Heart right ventricle (tissue), 16 donors: Measurements from ENCODE around the gene DFFB. TPM values are rescaled to one million over a fixed set of nuclear protein-coding genes. Genes with fewer than 3 reads are reported as not detected.

Source experiments
- ATAC-seq, 8 donors: fragments of 200-7000 bp; cut with Tn5 transposase; one replicate each; pipeline ENCODE4 v1.9.1; 2020; ENCODE audit warnings: mild to moderate bottlenecking in 8 of 8, moderate library complexity in 8 of 8, moderate number of reproducible peaks in 1 of 8
- DNase-seq, 2 donors: peaks; one replicate each; pipeline ENCODE4 v3.0.0-alpha.2; 2020
- H3K27ac ChIP-seq, 10 donors: fragments of 200-600 bp; sonication (generic) in 2 of 10; one replicate each; pipeline versions ENCODE4 v1.5.0 to v1.8.0; 2020 to 2022; ENCODE audit warnings: mild to moderate bottlenecking in 3 of 10
- H3K27me3 ChIP-seq, 7 donors: fragments of 200-600 bp; one replicate each; pipeline ENCODE4 v1.8.0; 2021 to 2022; ENCODE audit warnings: mild to moderate bottlenecking in 2 of 7
- H3K36me3 ChIP-seq, 9 donors: fragments of 200-600 bp; sonication (generic) in 1 of 9; one replicate each; pipeline versions ENCODE4 v1.5.0 to v1.8.0; 2020 to 2022; ENCODE audit warnings: mild to moderate bottlenecking in 2 of 9
- H3K4me1 ChIP-seq, 9 donors: fragments of 200-600 bp; sonication (generic) in 1 of 9; one replicate each; pipeline versions ENCODE4 v1.5.0 to v1.8.0; 2020 to 2022; ENCODE audit warnings: mild to moderate bottlenecking in 4 of 9
- H3K4me3 ChIP-seq, 10 donors: fragments of 200-600 bp; sonication (generic) in 2 of 10; one replicate each; pipeline versions ENCODE4 v1.5.0 to v1.8.0; 2020 to 2022; ENCODE audit warnings: mild to moderate bottlenecking in 7 of 10, moderate library complexity in 2 of 10
- H3K9me3 ChIP-seq, 11 donors: fragments of 200-600 bp in 10 of 11; sonication (generic) in 2 of 11; one replicate each; pipeline versions ENCODE4 v1.5.0 to v1.8.0; 2013 to 2022; ENCODE audit warnings: mild to moderate bottlenecking in 2 of 11, control low read depth in 1 of 11, moderate library complexity in 1 of 11
- WGBS, 2 donors: extraction: QIAGEN DNeasy Blood & Tissue Kit; methylation state at CpG; one replicate each; pipeline ENCODE4 v1.1.7; 2013; ENCODE audit warnings: inconsistent platforms in 1 of 2; 5-methylcytosine and 5-hydroxymethylcytosine counted together
- intact Hi-C, 10 donors: fragments of 100-400 bp; cut with DNase I; formaldehyde crosslinking; loops; one replicate each; pipeline versions ENCODE4 v1.11.1 to v1.14.2; 2022
- polyA plus RNA-seq, 2 donors: library from polyadenylated mRNA; stranded (reverse); fragments of 200-250 nt; gene quantifications; one replicate each; pipeline ENCODE4 v1.2.3, GENCODE V29; 2013
- total RNA-seq, 10 donors: library from RNA; stranded (reverse); fragmentation: NEBNext Ultra II Directional in 3 of 10; extraction: Animal tissue kit (Norgen Biotek cat#: 25700) in 3 of 10; gene quantifications; one replicate each; pipeline versions ENCODE4 v1.2.1 to v1.2.4, GENCODE V29; 2021 to 2023
- TF ChIP-seq, protein P1 (sequence below), 9 donors: fragments of 200-600 bp; sonication (generic) in 2 of 9; IDR thresholded peaks; one replicate each; pipeline versions ENCODE4 v1.5.0 to v1.8.0; 2021 to 2022; ENCODE audit warnings: antibody characterized with exemption in 9 of 9, mild to moderate bottlenecking in 5 of 9, moderate library complexity in 1 of 9
- donor health status: Arrhythmogenic right ventricular cardiomyopathy.
- donor health status: ischemic (EF 13 %, LVEDD 7.1; RV severe dilation, severe dysfunction).
- donor health status: healthy with polysubstance abuse.
- donor health status: DM: no; HTN: yes; CAD: no.
- donor health status: DM: no; HTN: no; CAD: no.
- donor health status: ischemic (EF 25% LVEDD 6.9; RV normal size, moderate dysfunction).
- donor health status: ischemic (EF 25% LVEDD 5.7; RV mildly dilated, moderate dysfunction).
- donor health status: healthy.
- donor health status: DM: yes; HTN: yes; CAD: no.
- donor health status: Ischemic cardiomyopathy.
- donor health status: ischemic (EF 35%, LVEDD 5.7; RV mildly dilated, moderate dysfunction).
- donor health status: nonischemic (EF 11% LVEDD 7.7; RV severe dilation, severe dysfunction).
- donor health status: DM: yes; HTN: yes; CAD: no.
- donor health status: PGD.
- donor health status: ischemic (EF 29% LVEDD 5.4; RV normal size, mild dysfunction).
- donor health status: nonischemic (EF 23%, LVEDD 6.1; RV moderate dilation, normal function).

Gene DFFB
- total and polyA plus RNA-seq, 12 donors: 1.2 to 7.9 (median 2.3) TPM

DNA sequence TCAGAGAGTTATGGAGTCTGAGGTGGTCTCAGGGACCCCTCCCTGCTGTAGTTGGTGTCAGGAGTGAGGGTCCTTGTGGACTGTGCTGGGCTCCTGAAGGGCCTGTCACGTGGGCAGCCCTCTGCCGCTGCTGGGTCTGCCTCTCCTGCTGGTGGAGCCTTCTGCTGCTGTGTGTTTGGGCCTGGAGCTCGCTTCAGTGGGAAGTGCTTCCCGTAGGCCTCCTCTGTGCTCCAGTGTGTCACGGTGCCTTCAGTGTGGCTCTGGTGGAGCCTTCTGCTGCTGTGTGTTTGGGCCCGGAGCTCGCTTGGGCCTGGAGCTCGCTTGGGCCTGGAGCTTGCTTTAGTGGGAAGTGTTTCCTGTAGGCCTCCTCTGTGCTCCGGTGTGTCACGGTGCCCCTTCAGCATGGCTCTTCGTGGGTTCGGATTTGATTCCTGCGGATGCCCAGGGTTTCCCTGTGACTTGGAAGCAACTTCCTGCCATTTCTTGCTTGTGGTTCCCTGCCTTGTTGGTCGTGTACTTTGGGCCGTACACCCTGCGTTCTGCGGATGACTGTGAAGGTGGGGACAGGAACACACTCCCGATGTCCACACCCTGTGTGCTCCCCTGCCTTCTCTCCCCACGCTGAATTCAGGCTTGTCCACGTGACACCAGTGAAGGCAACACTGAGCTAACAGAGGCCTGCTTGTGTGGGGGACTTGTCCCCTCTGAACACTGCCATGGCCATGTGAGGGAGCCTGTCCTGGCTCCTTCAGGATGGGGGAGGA, 23.3 kb downstream of the DFFB start:
- intact Hi-C loops: no loop called here
- peak in 1 of 8 donors; percentile 43 for ATAC-seq
- Histone ChIP-seq H3K4me1 (no peaks in the 10 kb centered on the region), H3K27me3 (no peaks in the 10 kb centered on the region), H3K4me3 (no peak overlapping the region), H3K36me3 (peaks cover 0 to 75% (median 47%) of the 10 kb centered on the region in 9 donors), H3K27ac (no peak overlapping the region), H3K9me3 (peaks cover 0 to 17% (median 8%) of the 10 kb centered on the region in 11 donors)
- 92 to 94% methylated on average over 20 of the region's 20 CpGs for WGBS, 2 donors
- DNase-seq: no peak
- TF ChIP-seq, protein P1, sequence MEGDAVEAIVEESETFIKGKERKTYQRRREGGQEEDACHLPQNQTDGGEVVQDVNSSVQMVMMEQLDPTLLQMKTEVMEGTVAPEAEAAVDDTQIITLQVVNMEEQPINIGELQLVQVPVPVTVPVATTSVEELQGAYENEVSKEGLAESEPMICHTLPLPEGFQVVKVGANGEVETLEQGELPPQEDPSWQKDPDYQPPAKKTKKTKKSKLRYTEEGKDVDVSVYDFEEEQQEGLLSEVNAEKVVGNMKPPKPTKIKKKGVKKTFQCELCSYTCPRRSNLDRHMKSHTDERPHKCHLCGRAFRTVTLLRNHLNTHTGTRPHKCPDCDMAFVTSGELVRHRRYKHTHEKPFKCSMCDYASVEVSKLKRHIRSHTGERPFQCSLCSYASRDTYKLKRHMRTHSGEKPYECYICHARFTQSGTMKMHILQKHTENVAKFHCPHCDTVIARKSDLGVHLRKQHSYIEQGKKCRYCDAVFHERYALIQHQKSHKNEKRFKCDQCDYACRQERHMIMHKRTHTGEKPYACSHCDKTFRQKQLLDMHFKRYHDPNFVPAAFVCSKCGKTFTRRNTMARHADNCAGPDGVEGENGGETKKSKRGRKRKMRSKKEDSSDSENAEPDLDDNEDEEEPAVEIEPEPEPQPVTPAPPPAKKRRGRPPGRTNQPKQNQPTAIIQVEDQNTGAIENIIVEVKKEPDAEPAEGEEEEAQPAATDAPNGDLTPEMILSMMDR (IDR thresholded peaks at IDR 0.05): no peak

DNA sequence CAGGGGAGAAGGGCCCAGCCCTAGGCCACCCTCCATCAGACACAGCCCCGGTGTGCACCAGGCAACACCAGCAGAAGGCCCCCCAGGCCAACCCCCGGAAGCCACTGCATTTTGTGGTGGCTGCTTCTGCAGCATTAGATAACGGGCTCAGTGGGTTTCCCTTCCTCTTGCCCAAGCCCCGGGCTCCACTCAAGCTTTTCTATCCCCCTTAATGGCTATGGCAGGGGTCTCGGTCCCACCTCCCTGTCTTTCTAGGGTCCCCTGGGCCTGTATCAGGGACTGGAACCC, 23.9 kb downstream of the DFFB start:
- peaks cover 0 to 75% (median 49%) of the 10 kb centered on the region in 9 donors for H3K36me3 ChIP-seq
- intact Hi-C loops: no loop called here
- no peak for ATAC-seq

DNA sequence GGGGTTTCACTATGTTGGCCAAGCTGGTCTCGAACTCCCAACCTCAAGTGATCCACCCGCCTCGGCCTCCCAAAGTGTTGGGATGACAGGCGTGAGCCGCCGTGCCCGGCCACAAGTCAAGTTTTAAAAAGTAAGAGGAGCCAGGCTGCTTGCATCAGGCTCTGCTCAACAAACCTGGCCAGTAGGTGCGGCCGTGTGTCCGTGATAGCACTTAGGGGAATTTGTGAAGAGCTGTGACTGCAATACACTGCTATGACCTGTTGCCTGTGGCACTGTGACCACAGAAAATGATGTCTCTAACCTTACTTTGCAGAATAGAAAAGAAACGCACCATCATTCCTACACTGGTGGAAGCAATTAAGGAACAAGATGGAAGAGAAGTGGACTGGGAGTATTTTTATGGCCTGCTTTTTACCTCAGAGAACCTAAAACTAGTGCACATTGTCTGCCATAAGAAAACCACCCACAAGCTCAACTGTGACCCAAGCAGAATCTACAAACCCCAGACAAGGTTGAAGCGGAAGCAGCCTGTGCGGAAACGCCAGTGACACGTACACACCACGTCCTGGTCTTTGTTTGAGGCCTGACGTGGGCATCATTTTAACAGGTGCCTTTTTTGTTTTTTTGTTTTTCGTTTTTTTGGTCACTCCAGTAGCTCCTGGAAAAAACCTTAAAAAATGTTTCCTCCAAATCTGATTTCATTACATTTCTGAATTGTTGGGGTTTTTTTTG, 26.1 kb downstream of the DFFB start:
- Histone ChIP-seq H3K9me3 (peaks cover 0 to 14% (median 8%) of the 10 kb centered on the region in 11 donors), H3K36me3 (peaks cover 0 to 81% (median 48%) of the 10 kb centered on the region in 9 donors), H3K27ac (no peak overlapping the region), H3K4me3 (no peak overlapping the region), H3K4me1 (no peaks in the 10 kb centered on the region), H3K27me3 (no peaks in the 10 kb centered on the region)
- TF ChIP-seq, protein P1 (IDR thresholded peaks at IDR 0.05): no peak
- intact Hi-C loops: no loop called here
- no peak for ATAC-seq
- WGBS, 2 donors: 95 to 96% methylated on average over 18 of the region's 18 CpGs
- no peak for DNase-seq

More for the DNA sequence above, 23.9 kb downstream of the DFFB start:
- Histone ChIP-seq H3K4me3 (no peak overlapping the region), H3K4me1 (no peaks in the 10 kb centered on the region), H3K27me3 (no peaks in the 10 kb centered on the region), H3K9me3 (peaks cover 0 to 17% (median 8%) of the 10 kb centered on the region in 11 donors), H3K27ac (no peak overlapping the region)
- TF ChIP-seq, protein P1 (IDR thresholded peaks at IDR 0.05): no peak
- no peak for DNase-seq
- WGBS, 2 donors: 91 to 97% methylated on average over 5 of the region's 5 CpGs

DNA sequence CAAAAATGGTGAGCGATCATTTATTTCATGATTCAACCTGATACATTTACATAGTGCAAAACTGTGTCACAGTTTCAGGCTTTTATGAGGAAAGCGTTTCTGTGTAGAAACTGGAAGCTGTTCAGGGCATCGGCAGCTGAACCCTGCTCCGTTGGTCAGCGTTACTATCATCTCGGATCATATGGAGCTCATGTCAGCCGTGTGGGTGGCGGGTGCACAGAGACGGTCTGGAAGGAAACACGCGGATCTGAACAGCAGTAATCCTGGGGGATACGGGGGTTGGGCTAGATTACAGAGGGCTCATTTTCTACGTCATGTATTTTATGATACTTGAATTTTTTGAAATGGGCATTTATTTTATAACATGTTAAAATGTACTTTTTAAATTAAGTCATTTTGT, 27.7 kb downstream of the DFFB start:
- TF ChIP-seq, protein P1 (IDR thresholded peaks at IDR 0.05): no peak
- intact Hi-C loops: no loop called here
- H3K27me3 ChIP-seq: no peaks in the 10 kb centered on the region
- H3K36me3 ChIP-seq: peaks cover 0 to 81% (median 37%) of the 10 kb centered on the region in 9 donors
- H3K4me1 ChIP-seq: no peaks in the 10 kb centered on the region
- H3K4me3 ChIP-seq: no peak overlapping the region
- no peak for DNase-seq
- WGBS, 2 donors: 92% methylated on average over 13 of the region's 13 CpGs
- ATAC-seq: no peak
- no peak overlapping the region for H3K27ac ChIP-seq
- no peaks in the 10 kb centered on the region for H3K9me3 ChIP-seq
